Neural cell (in vitro differentiated cells): ENCODE measurements around the gene CMTM3. TPM values are rescaled to one million over a fixed set of nuclear protein-coding genes. Genes with fewer than 3 reads are reported as not detected.
"Not testable (repeated sequence)": the region's sequence is repeated elsewhere in the genome, so short reads cannot be mapped to it uniquely, and the experiment has no call there.

Experiments
- H2AFZ ChIP-seq: fragments of 200-600, 300-800 bp; sonication (generic), shearing (Covaris generic); 2 replicates; pipeline ENCODE4 v1.6.0; 2014; ENCODE audit warnings: low read depth, mild to moderate bottlenecking, antibody characterized with exemption, low read length, moderate library complexity
- H3F3A ChIP-seq: fragments of 200-600 bp; shearing (Covaris generic); 2 replicates; pipeline ENCODE4 v1.6.1; 2016; ENCODE audit warnings: mild to moderate bottlenecking, moderate library complexity, mixed read lengths, antibody characterized with exemption, low read length; ENCODE audit not compliant: insufficient read depth, poor library complexity, severe bottlenecking
- H3K27ac ChIP-seq: fragments of 200-600, 300-800 bp; sonication (generic), shearing (Covaris generic); 2 replicates; pipeline ENCODE4 v1.5.1; 2014; ENCODE audit warnings: mild to moderate bottlenecking, low read length, moderate library complexity
- H3K27me3 ChIP-seq: fragments of 300-800, 200-600 bp; sonication (generic), shearing (Covaris generic); 2 replicates; pipeline ENCODE4 v1.6.0; 2014; ENCODE audit warnings: mild to moderate bottlenecking, low read depth, low read length, moderate library complexity; ENCODE audit not compliant: insufficient read depth
- H3K36me3 ChIP-seq: fragments of 300-800, 200-600 bp; sonication (generic), shearing (Covaris generic); 2 replicates; pipeline ENCODE4 v1.5.1; 2014; ENCODE audit warnings: mild to moderate bottlenecking, antibody characterized with exemption, low read length, moderate library complexity; ENCODE audit not compliant: insufficient read depth
- H3K4me2 ChIP-seq: fragments of 300-800, 200-600 bp; sonication (generic), shearing (Covaris generic); 2 replicates; pipeline ENCODE4 v1.6.0; 2014; ENCODE audit warnings: mild to moderate bottlenecking, low read length
- H3K4me3 ChIP-seq: fragments of 300-800, 200-600 bp; sonication (generic), shearing (Covaris generic); 2 replicates; pipeline ENCODE4 v1.5.1; 2014; ENCODE audit warnings: mild to moderate bottlenecking, low read length, moderate library complexity
- H3K79me2 ChIP-seq: fragments of 200-600 bp; shearing (Covaris generic); replicated peaks from 2 replicates; pipeline ENCODE4 v1.6.0; 2014; ENCODE audit warnings: mild to moderate bottlenecking, low read length, moderate library complexity; ENCODE audit not compliant: insufficient read depth
- H3K9ac ChIP-seq: fragments of 300-800, 200-600 bp; sonication (generic), shearing (Covaris generic); 2 replicates; pipeline ENCODE4 v1.6.1; 2016; ENCODE audit warnings: mild to moderate bottlenecking, low read length, mixed read lengths
- H3K9me2 ChIP-seq: fragments of 200-600 bp; shearing (Covaris generic); 2 replicates; pipeline ENCODE4 v1.6.1; 2016; ENCODE audit warnings: mild to moderate bottlenecking, low read length, mixed read lengths; ENCODE audit not compliant: insufficient read depth
- H3K9me3 ChIP-seq: fragments of 200-600, 300-800 bp; sonication (generic), shearing (Covaris generic); 2 replicates; pipeline ENCODE4 v1.6.1; 2016; ENCODE audit warnings: mild to moderate bottlenecking, mixed run types, low read length, moderate library complexity, mixed read lengths
- H4K20me1 ChIP-seq: fragments of 200-600 bp; shearing (Covaris generic); 2 replicates; pipeline ENCODE4 v1.6.1; 2016; ENCODE audit warnings: mild to moderate bottlenecking, mixed run types; ENCODE audit not compliant: insufficient read depth
- EP300 ChIP-seq: fragments of 450-650 bp; conservative IDR thresholded peaks from 2 replicates; pipeline ENCODE4 v1.6.1; 2014; ENCODE audit warnings: antibody characterized with exemption, mild to moderate bottlenecking, moderate library complexity; ENCODE audit not compliant: poor library complexity, severe bottlenecking
- EZH2 ChIP-seq: fragments of 200-600, 300-800 bp; shearing (Covaris generic), sonication (generic); IDR thresholded peaks from 2 replicates; pipeline ENCODE4 v1.6.1; 2014; ENCODE audit warnings: antibody characterized with exemption, low read length, borderline replicate concordance, mild to moderate bottlenecking; ENCODE audit not compliant: insufficient read depth, poor library complexity, severe bottlenecking
- MXI1 ChIP-seq: fragments of 450-650 bp; conservative IDR thresholded peaks from 2 replicates; pipeline ENCODE4 v1.6.1; 2014; ENCODE audit warnings: antibody characterized with exemption, mild to moderate bottlenecking; ENCODE audit not compliant: poor library complexity, severe bottlenecking
- POLR2AphosphoS5 ChIP-seq: IDR thresholded peaks from 2 replicates; pipeline ENCODE4 v1.6.1; 2012
- RAD21 ChIP-seq: fragments of 450-650 bp; conservative IDR thresholded peaks from 2 replicates; pipeline ENCODE4 v1.6.1; 2014; ENCODE audit warnings: antibody characterized with exemption, mild to moderate bottlenecking, moderate library complexity
- SMC3 ChIP-seq: fragments of 450-650 bp; conservative IDR thresholded peaks from 2 replicates; pipeline ENCODE4 v1.6.1; 2014; ENCODE audit warnings: antibody characterized with exemption, mild to moderate bottlenecking, moderate library complexity; ENCODE audit not compliant: poor library complexity
- TAF1 ChIP-seq: IDR thresholded peaks from 2 replicates; pipeline ENCODE4 v1.6.1; 2012; ENCODE audit warnings: low read depth
- polyA plus RNA-seq: library from polyadenylated mRNA; depleted of rRNA; stranded (reverse); fragments of >200 nt; gene quantifications from 2 replicates; pipeline ENCODE4 v1.2.3, GENCODE V29; 2014
- TF ChIP-seq, protein P1 (sequence below): fragments of 450-650 bp; IDR thresholded peaks from 2 replicates; pipeline ENCODE4 v1.5.1; 2014; ENCODE audit warnings: antibody characterized with exemption, mild to moderate bottlenecking, moderate library complexity; ENCODE audit not compliant: poor library complexity, severe bottlenecking
- TF ChIP-seq, protein P2 (sequence below): IDR thresholded peaks from 2 replicates; pipeline ENCODE4 v1.6.1; 2012; ENCODE audit warnings: borderline replicate concordance

CMTM3 gene
- polyA plus RNA-seq, 1 donor from 2014 or later, result 7.7 TPM

DNA sequence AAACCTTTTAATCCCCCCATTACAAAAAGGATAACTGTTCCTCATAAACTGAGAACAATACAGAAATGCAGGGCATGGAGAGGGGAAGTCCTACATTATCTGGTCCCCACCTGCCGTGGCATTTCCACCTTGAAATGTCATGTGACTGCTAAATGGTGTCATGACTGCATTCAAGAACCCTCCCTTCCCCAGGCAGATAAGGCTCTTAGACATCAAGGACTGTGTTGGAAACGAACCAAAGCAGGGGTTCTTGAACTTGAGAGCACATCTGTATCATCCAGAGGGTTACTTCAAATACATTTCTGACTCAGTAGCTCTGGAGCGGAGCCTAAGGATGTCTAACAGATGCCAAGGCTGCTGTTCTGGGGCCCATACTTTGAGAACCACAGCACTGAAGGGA lies 18.4 kb downstream of the CMTM3 start:
- Histone ChIP-seq H4K20me1 (no peaks in the 10 kb centered on the region), H3K36me3 (peaks cover 4% of the 10 kb centered on the region), H3K9ac (no peak overlapping the region), H3F3A (no peaks in the 10 kb centered on the region), H3K9me3 (no peaks in the 10 kb centered on the region), H3K9me2 (no peaks in the 10 kb centered on the region), H3K4me2 (no peak overlapping the region), H3K4me3 (no peak overlapping the region), H3K27me3 (no peaks in the 10 kb centered on the region), H2AFZ (no peak overlapping the region), H3K79me2 (no peaks in the 10 kb centered on the region), H3K27ac (no peak overlapping the region)
- no peak for TF ChIP-seq EP300
- TF ChIP-seq, protein P1, sequence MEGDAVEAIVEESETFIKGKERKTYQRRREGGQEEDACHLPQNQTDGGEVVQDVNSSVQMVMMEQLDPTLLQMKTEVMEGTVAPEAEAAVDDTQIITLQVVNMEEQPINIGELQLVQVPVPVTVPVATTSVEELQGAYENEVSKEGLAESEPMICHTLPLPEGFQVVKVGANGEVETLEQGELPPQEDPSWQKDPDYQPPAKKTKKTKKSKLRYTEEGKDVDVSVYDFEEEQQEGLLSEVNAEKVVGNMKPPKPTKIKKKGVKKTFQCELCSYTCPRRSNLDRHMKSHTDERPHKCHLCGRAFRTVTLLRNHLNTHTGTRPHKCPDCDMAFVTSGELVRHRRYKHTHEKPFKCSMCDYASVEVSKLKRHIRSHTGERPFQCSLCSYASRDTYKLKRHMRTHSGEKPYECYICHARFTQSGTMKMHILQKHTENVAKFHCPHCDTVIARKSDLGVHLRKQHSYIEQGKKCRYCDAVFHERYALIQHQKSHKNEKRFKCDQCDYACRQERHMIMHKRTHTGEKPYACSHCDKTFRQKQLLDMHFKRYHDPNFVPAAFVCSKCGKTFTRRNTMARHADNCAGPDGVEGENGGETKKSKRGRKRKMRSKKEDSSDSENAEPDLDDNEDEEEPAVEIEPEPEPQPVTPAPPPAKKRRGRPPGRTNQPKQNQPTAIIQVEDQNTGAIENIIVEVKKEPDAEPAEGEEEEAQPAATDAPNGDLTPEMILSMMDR, result no peak
- no peak for TF ChIP-seq POLR2AphosphoS5
- no peak for TF ChIP-seq TAF1
- no peak for TF ChIP-seq EZH2
- no peak for TF ChIP-seq SMC3
- no peak for TF ChIP-seq MXI1
- TF ChIP-seq, protein P2, sequence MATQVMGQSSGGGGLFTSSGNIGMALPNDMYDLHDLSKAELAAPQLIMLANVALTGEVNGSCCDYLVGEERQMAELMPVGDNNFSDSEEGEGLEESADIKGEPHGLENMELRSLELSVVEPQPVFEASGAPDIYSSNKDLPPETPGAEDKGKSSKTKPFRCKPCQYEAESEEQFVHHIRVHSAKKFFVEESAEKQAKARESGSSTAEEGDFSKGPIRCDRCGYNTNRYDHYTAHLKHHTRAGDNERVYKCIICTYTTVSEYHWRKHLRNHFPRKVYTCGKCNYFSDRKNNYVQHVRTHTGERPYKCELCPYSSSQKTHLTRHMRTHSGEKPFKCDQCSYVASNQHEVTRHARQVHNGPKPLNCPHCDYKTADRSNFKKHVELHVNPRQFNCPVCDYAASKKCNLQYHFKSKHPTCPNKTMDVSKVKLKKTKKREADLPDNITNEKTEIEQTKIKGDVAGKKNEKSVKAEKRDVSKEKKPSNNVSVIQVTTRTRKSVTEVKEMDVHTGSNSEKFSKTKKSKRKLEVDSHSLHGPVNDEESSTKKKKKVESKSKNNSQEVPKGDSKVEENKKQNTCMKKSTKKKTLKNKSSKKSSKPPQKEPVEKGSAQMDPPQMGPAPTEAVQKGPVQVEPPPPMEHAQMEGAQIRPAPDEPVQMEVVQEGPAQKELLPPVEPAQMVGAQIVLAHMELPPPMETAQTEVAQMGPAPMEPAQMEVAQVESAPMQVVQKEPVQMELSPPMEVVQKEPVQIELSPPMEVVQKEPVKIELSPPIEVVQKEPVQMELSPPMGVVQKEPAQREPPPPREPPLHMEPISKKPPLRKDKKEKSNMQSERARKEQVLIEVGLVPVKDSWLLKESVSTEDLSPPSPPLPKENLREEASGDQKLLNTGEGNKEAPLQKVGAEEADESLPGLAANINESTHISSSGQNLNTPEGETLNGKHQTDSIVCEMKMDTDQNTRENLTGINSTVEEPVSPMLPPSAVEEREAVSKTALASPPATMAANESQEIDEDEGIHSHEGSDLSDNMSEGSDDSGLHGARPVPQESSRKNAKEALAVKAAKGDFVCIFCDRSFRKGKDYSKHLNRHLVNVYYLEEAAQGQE, result no peak
- no peak for TF ChIP-seq RAD21

DNA sequence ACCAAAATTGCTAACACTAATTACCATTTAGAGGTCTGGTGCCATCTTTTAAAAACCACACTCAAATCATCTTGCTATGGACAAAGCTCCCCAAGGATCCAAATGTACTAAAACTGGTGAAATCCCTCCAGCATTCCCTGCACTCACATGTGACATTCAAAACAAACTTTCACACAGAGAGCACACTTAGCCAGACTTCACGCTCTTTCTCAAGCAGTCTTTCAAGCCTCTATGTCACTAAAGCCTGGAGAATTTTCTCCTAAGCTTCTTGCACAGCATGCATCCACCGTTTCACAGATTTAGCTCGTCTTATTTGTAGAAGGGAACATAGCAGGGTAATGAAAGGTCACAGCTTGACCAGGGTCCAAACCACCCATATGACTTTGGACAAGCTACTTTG lies 19.3 kb downstream of the CMTM3 start:
- Histone ChIP-seq H3K9me3 (no peaks in the 10 kb centered on the region), H3K9ac (no peak overlapping the region), H3K9me2 (no peaks in the 10 kb centered on the region), H3K36me3 (peaks cover 4% of the 10 kb centered on the region), H3F3A (no peaks in the 10 kb centered on the region), H3K27me3 (no peaks in the 10 kb centered on the region), H3K27ac (no peak overlapping the region), H3K79me2 (no peaks in the 10 kb centered on the region), H2AFZ (no peak overlapping the region), H4K20me1 (no peaks in the 10 kb centered on the region), H3K4me3 (no peak overlapping the region), H3K4me2 (no peak overlapping the region)
- TF ChIP-seq, protein P2, result no peak
- no peak for TF ChIP-seq SMC3
- TF ChIP-seq EZH2, result no peak
- TF ChIP-seq TAF1, result no peak
- no peak for TF ChIP-seq EP300

DNA sequence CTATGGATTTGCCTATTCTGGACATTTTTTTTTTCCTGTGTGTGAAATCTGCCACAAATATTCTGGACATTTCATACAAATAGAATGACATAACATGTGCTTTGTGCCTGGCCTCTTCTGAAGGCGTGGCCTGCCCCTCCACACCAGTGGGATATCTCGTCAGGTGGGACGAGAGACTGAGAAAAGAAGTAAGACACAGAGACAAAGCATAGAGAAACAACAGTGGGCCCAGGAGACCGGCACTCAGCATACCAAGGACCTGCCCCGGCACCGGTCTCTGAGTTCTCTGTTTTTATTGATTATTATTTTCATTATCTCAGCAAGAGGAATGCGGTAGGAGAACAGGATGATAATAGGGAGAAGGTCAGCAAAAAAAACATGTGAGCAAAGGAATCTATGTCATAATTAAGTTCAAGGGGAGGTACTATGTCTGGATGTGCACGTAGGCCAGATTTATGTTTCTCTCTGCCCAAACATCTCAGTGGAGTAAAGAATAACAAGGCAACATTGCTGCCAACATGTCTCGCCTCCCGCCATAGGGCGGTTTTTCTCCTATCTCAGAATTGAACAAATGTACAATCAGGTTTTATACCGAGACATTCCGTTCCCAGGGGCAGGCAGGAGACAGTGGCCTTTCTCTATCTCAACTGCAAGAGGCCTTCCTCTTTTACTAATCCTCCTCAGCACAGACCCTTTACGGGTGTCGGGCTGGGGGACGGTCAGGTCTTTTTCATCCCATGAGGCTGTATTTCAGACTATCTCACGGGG lies 23.3 kb downstream of the CMTM3 start:
- not testable (repeated sequence) for H3K4me3 ChIP-seq, H3K79me2 ChIP-seq, H3K36me3 ChIP-seq, H4K20me1 ChIP-seq, H3K9me3 ChIP-seq, H3K4me2 ChIP-seq, H3K9ac ChIP-seq, H3K27ac ChIP-seq, H2AFZ ChIP-seq, H3K9me2 ChIP-seq, H3K27me3 ChIP-seq, H3F3A ChIP-seq
